Kidney (tissue), 14 donors: Measurements from ENCODE around the gene KCNJ14. TPM values are rescaled to one million over a fixed set of nuclear protein-coding genes. Genes with fewer than 3 reads are reported as not detected.
A peak's percentile ranks its signal among the peaks of the same experiment; 100 is the strongest.

Source experiments
- DNase-seq, 5 donors: peaks; one replicate each; pipeline ENCODE4 v3.0.0-alpha.2; 2013 to 2020
- FAIRE-seq: peaks from 2 replicates; lab custom pipeline; 2012; peaks lifted over from hg19 to GRCh38; lab: Jason Lieb, UNC
- H3K27ac ChIP-seq, 2 donors: one replicate each; pipeline ENCODE4 v1.7.0; 2013; ENCODE audit warnings: low read depth in 2 of 2, low read length in 2 of 2, inconsistent platforms in 1 of 2
- H3K27me3 ChIP-seq: one replicate; pipeline ENCODE4 v1.7.1; 2013; ENCODE audit warnings: low read length, inconsistent platforms; ENCODE audit not compliant: control insufficient read depth, insufficient read depth
- H3K36me3 ChIP-seq, 3 donors: one replicate each; pipeline versions ENCODE4 v1.7.0 to v1.7.1; 2013; ENCODE audit warnings: low read length in 3 of 3, control low read depth in 1 of 3, inconsistent platforms in 1 of 3; ENCODE audit not compliant: insufficient read depth in 3 of 3, control insufficient read depth in 2 of 3
- H3K4me1 ChIP-seq, 3 donors: one replicate each; pipeline versions ENCODE4 v1.7.0 to v1.7.1; 2013; ENCODE audit warnings: low read length in 3 of 3, inconsistent platforms in 1 of 3, low read depth in 1 of 3; ENCODE audit not compliant: control insufficient read depth in 2 of 3, insufficient read depth in 2 of 3
- H3K4me3 ChIP-seq, 3 donors: one replicate each; pipeline versions ENCODE4 v1.7.0 to v1.8.1; 2013; ENCODE audit warnings: low read length in 3 of 3, control low read depth in 1 of 3, inconsistent platforms in 1 of 3
- H3K9ac ChIP-seq, 3 donors: one replicate each; pipeline versions ENCODE4 v1.7.0 to v1.7.1; 2013; ENCODE audit warnings: low read length in 3 of 3, control low read depth in 1 of 3, inconsistent platforms in 1 of 3
- H3K9me3 ChIP-seq, 3 donors: one replicate each; pipeline versions ENCODE4 v1.7.0 to v1.7.1; 2013; ENCODE audit warnings: low read length in 3 of 3, control low read depth in 1 of 3, inconsistent platforms in 1 of 3; ENCODE audit not compliant: control insufficient read depth in 2 of 3, insufficient read depth in 1 of 3
- CTCF ChIP-seq: IDR thresholded peaks from 3 replicates; pipeline ENCODE4 v1.5.1; 2012; ENCODE audit warnings: mild to moderate bottlenecking, moderate library complexity, borderline replicate concordance; ENCODE audit not compliant: insufficient read depth; ENCODE audit errors: extremely low read depth
- intact Hi-C: fragments of 100-400 bp; cut with DNase I; formaldehyde crosslinking; loops from one replicate; pipeline ENCODE4 v1.11.1; 2022
- polyA plus RNA-seq: library from polyadenylated mRNA; stranded (reverse); fragments of 350-450 nt; fragmentation: Illumina TruSeq; extraction: RNeasy Lipid Tissue Mini Kit (QIAGEN cat#74804); gene quantifications from one replicate; pipeline ENCODE4 v1.2.3, GENCODE V29; 2014; ENCODE audit warnings: low read depth, low replicate concordance; ENCODE audit not compliant: insufficient read depth
- total RNA-seq: library from RNA; stranded (reverse); fragmentation: NEBNext Ultra II Directional; extraction: Animal tissue kit (Norgen Biotek cat#: 25700); gene quantifications from one replicate; pipeline ENCODE4 v1.2.1, GENCODE V29; 2021
- donor health status: control.
- donor health status: control.
- donor health status: control.
- donor health status: control.
- donor health status: control.
- donor health status: DM: yes; HTN: yes; CAD: no.
- donor health status: Normal renal cell carcinoma (clear cell type).

Gene KCNJ14
- total and polyA plus RNA-seq, 2 donors from 2014 or later = 0.28 to 1.0 TPM

DNA sequence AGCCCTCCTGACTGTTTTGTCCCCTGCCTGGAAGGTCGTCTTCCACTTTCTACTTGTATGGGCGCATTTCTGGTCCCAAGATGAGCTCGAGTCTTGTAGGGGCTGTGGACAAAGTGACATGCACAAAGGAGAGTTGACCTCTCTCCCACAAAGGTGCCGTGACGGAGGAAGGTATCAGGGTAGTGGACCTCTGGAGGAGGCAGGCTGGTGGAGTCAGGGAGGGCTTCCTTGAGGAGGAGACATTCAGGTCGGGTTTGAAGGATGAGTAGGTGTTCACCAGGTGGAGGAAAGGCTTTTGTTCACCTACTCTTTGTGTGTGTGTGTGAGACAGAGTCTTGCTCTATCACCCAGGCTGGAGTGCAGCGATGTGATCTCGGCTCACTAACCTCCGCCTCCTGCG lies 15.5 kb downstream of the KCNJ14 start:
- no peaks in the 10 kb centered on the region for H3K27me3 ChIP-seq
- H3K27ac ChIP-seq = no peak overlapping the region
- H3K4me3 ChIP-seq = peak overlapping the region in 1 of 3 donors; percentile 86
- intact Hi-C loops = no loop called here
- peaks cover 28 to 41% (median 33%) of the 10 kb centered on the region in 3 donors for H3K36me3 ChIP-seq
- FAIRE-seq (no peak), DNase-seq (no peak)
- H3K4me1 ChIP-seq = peaks cover 0 to 17% (median 10%) of the 10 kb centered on the region in 3 donors
- H3K9me3 ChIP-seq = no peaks in the 10 kb centered on the region
- TF ChIP-seq CTCF = no peak
- no peak overlapping the region for H3K9ac ChIP-seq

GRCh38 chr19:48471836-48472235 lies 16.5 kb downstream of the KCNJ14 start:
- no peaks in the 10 kb centered on the region for H3K27me3 ChIP-seq
- no peak overlapping the region for H3K9ac ChIP-seq
- no peak overlapping the region for H3K27ac ChIP-seq
- FAIRE-seq (no peak), DNase-seq (no peak)
- intact Hi-C loops = no loop called here
- peaks cover 0 to 17% (median 10%) of the 10 kb centered on the region in 3 donors for H3K4me1 ChIP-seq
- H3K36me3 ChIP-seq = peaks cover 28 to 48% (median 34%) of the 10 kb centered on the region in 3 donors
- H3K4me3 ChIP-seq = no peak overlapping the region
- no peak for TF ChIP-seq CTCF
- H3K9me3 ChIP-seq = no peaks in the 10 kb centered on the region

- no peak for FAIRE-seq
- intact Hi-C loops = no loop called here
- H3K36me3 ChIP-seq = peaks cover 28 to 51% (median 37%) of the 10 kb centered on the region in 3 donors
Measured at GRCh38 chr19:48473161-48473966, 18.0 kb downstream of the KCNJ14 start.

More at GRCh38 chr19:48473161-48473966, 18.0 kb downstream of the KCNJ14 start:
- Histone ChIP-seq H3K27ac (no peak overlapping the region), H3K27me3 (no peaks in the 10 kb centered on the region), H3K9me3 (no peaks in the 10 kb centered on the region), H3K9ac (no peak overlapping the region), H3K4me3 (no peak overlapping the region), H3K4me1 (peaks cover 0 to 17% (median 7%) of the 10 kb centered on the region in 3 donors)
- no peak for DNase-seq
- no peak for TF ChIP-seq CTCF
